Stimulated activated CD8-positive, alpha-beta memory T cell treated with anti-CD3 and anti-CD28 coated beads, Interleukin-7, amount 100 ng/mL, for 24 hours (primary cell): ENCODE results near the gene TPCN1.
"Not testable (repeated sequence)": the region's sequence is repeated elsewhere in the genome, so short reads cannot be mapped to it uniquely, and the experiment has no call there.

Experiments used
- DNase-seq: peaks from one replicate; pipeline ENCODE4 v3.0.0-alpha.2; 2020; ENCODE audit warnings: low read depth

Gene TPCN1

GRCh38 chr12:113196990-113197389 is 24.3 kb upstream of the TPCN1 start:
- DNase-seq = no peak

- no peak for DNase-seq
These were observed 23.7 kb upstream of the TPCN1 start for GRCh38 chr12:113197518-113198077.

GRCh38 chr12:113198296-113198695 is 23.0 kb upstream of the TPCN1 start:
- no peak for DNase-seq

- DNase-seq = no peak
These were observed 21.1 kb upstream of the TPCN1 start for GRCh38 chr12:113200021-113200797.

- DNase-seq = no peak
These were observed 19.8 kb upstream of the TPCN1 start for GRCh38 chr12:113201187-113202177.

GRCh38 chr12:113202300-113203075 is 18.8 kb upstream of the TPCN1 start:
- no peak for DNase-seq

GRCh38 chr12:113203852-113204760 is 17.2 kb upstream of the TPCN1 start:
- DNase-seq = no peak

- no peak for DNase-seq
These were observed 16.5 kb upstream of the TPCN1 start for GRCh38 chr12:113204804-113205203.

- not testable (repeated sequence) for DNase-seq
These were observed 14.5 kb upstream of the TPCN1 start for GRCh38 chr12:113206802-113207201.

- DNase-seq = no peak
These were observed 13.6 kb upstream of the TPCN1 start for GRCh38 chr12:113207613-113208040.

GRCh38 chr12:113208041-113208934 is 13.0 kb upstream of the TPCN1 start:
- peak; percentile 16 for DNase-seq

- no peak for DNase-seq
These were observed 10.1 kb upstream of the TPCN1 start for GRCh38 chr12:113211160-113211559.

GRCh38 chr12:113214895-113215400 is 6.3 kb upstream of the TPCN1 start:
- no peak for DNase-seq

GRCh38 chr12:113216027-113216426 is 5.2 kb upstream of the TPCN1 start:
- no peak for DNase-seq

GRCh38 chr12:113220593-113221180 is 577 bp upstream of the TPCN1 start:
- DNase-seq = no peak

- no peak for DNase-seq
These were observed 899 bp downstream of the TPCN1 start for GRCh38 chr12:113221997-113222729.

- DNase-seq = no peak
These were observed 1.7 kb downstream of the TPCN1 start for GRCh38 chr12:113222730-113223531.
